Neural cell (in vitro differentiated cells): ENCODE results near the gene CDCA5. TPM values are rescaled to one million over a fixed set of nuclear protein-coding genes. Genes with fewer than 3 reads are reported as not detected.

ENCODE experiments used
- H2AFZ ChIP-seq: fragments of 200-600, 300-800 bp; sonication (generic), shearing (Covaris generic); 2 replicates; pipeline ENCODE4 v1.6.0; 2014; ENCODE audit warnings: low read depth, mild to moderate bottlenecking, antibody characterized with exemption, low read length, moderate library complexity
- H3F3A ChIP-seq: fragments of 200-600 bp; shearing (Covaris generic); 2 replicates; pipeline ENCODE4 v1.6.1; 2016; ENCODE audit warnings: mild to moderate bottlenecking, moderate library complexity, mixed read lengths, antibody characterized with exemption, low read length; ENCODE audit not compliant: insufficient read depth, poor library complexity, severe bottlenecking
- H3K27ac ChIP-seq: fragments of 200-600, 300-800 bp; sonication (generic), shearing (Covaris generic); 2 replicates; pipeline ENCODE4 v1.5.1; 2014; ENCODE audit warnings: mild to moderate bottlenecking, low read length, moderate library complexity
- H3K27me3 ChIP-seq: fragments of 300-800, 200-600 bp; sonication (generic), shearing (Covaris generic); 2 replicates; pipeline ENCODE4 v1.6.0; 2014; ENCODE audit warnings: mild to moderate bottlenecking, low read depth, low read length, moderate library complexity; ENCODE audit not compliant: insufficient read depth
- H3K36me3 ChIP-seq: fragments of 300-800, 200-600 bp; sonication (generic), shearing (Covaris generic); 2 replicates; pipeline ENCODE4 v1.5.1; 2014; ENCODE audit warnings: mild to moderate bottlenecking, antibody characterized with exemption, low read length, moderate library complexity; ENCODE audit not compliant: insufficient read depth
- H3K4me2 ChIP-seq: fragments of 300-800, 200-600 bp; sonication (generic), shearing (Covaris generic); 2 replicates; pipeline ENCODE4 v1.6.0; 2014; ENCODE audit warnings: mild to moderate bottlenecking, low read length
- H3K4me3 ChIP-seq: fragments of 300-800, 200-600 bp; sonication (generic), shearing (Covaris generic); 2 replicates; pipeline ENCODE4 v1.5.1; 2014; ENCODE audit warnings: mild to moderate bottlenecking, low read length, moderate library complexity
- H3K79me2 ChIP-seq: fragments of 200-600 bp; shearing (Covaris generic); replicated peaks from 2 replicates; pipeline ENCODE4 v1.6.0; 2014; ENCODE audit warnings: mild to moderate bottlenecking, low read length, moderate library complexity; ENCODE audit not compliant: insufficient read depth
- H3K9ac ChIP-seq: fragments of 300-800, 200-600 bp; sonication (generic), shearing (Covaris generic); 2 replicates; pipeline ENCODE4 v1.6.1; 2016; ENCODE audit warnings: mild to moderate bottlenecking, low read length, mixed read lengths
- H3K9me2 ChIP-seq: fragments of 200-600 bp; shearing (Covaris generic); 2 replicates; pipeline ENCODE4 v1.6.1; 2016; ENCODE audit warnings: mild to moderate bottlenecking, low read length, mixed read lengths; ENCODE audit not compliant: insufficient read depth
- H3K9me3 ChIP-seq: fragments of 200-600, 300-800 bp; sonication (generic), shearing (Covaris generic); 2 replicates; pipeline ENCODE4 v1.6.1; 2016; ENCODE audit warnings: mild to moderate bottlenecking, mixed run types, low read length, moderate library complexity, mixed read lengths
- H4K20me1 ChIP-seq: fragments of 200-600 bp; shearing (Covaris generic); 2 replicates; pipeline ENCODE4 v1.6.1; 2016; ENCODE audit warnings: mild to moderate bottlenecking, mixed run types; ENCODE audit not compliant: insufficient read depth
- EP300 ChIP-seq: fragments of 450-650 bp; conservative IDR thresholded peaks from 2 replicates; pipeline ENCODE4 v1.6.1; 2014; ENCODE audit warnings: antibody characterized with exemption, mild to moderate bottlenecking, moderate library complexity; ENCODE audit not compliant: poor library complexity, severe bottlenecking
- EZH2 ChIP-seq: fragments of 200-600, 300-800 bp; shearing (Covaris generic), sonication (generic); IDR thresholded peaks from 2 replicates; pipeline ENCODE4 v1.6.1; 2014; ENCODE audit warnings: antibody characterized with exemption, low read length, borderline replicate concordance, mild to moderate bottlenecking; ENCODE audit not compliant: insufficient read depth, poor library complexity, severe bottlenecking
- MXI1 ChIP-seq: fragments of 450-650 bp; conservative IDR thresholded peaks from 2 replicates; pipeline ENCODE4 v1.6.1; 2014; ENCODE audit warnings: antibody characterized with exemption, mild to moderate bottlenecking; ENCODE audit not compliant: poor library complexity, severe bottlenecking
- POLR2AphosphoS5 ChIP-seq: IDR thresholded peaks from 2 replicates; pipeline ENCODE4 v1.6.1; 2012
- RAD21 ChIP-seq: fragments of 450-650 bp; conservative IDR thresholded peaks from 2 replicates; pipeline ENCODE4 v1.6.1; 2014; ENCODE audit warnings: antibody characterized with exemption, mild to moderate bottlenecking, moderate library complexity
- SMC3 ChIP-seq: fragments of 450-650 bp; conservative IDR thresholded peaks from 2 replicates; pipeline ENCODE4 v1.6.1; 2014; ENCODE audit warnings: antibody characterized with exemption, mild to moderate bottlenecking, moderate library complexity; ENCODE audit not compliant: poor library complexity
- TAF1 ChIP-seq: IDR thresholded peaks from 2 replicates; pipeline ENCODE4 v1.6.1; 2012; ENCODE audit warnings: low read depth
- polyA plus RNA-seq: library from polyadenylated mRNA; depleted of rRNA; stranded (reverse); fragments of >200 nt; gene quantifications from 2 replicates; pipeline ENCODE4 v1.2.3, GENCODE V29; 2014
- TF ChIP-seq, protein P1 (sequence below): IDR thresholded peaks from 2 replicates; pipeline ENCODE4 v1.6.1; 2012; ENCODE audit warnings: borderline replicate concordance
- TF ChIP-seq, protein P2 (sequence below): fragments of 450-650 bp; IDR thresholded peaks from 2 replicates; pipeline ENCODE4 v1.5.1; 2014; ENCODE audit warnings: antibody characterized with exemption, mild to moderate bottlenecking, moderate library complexity; ENCODE audit not compliant: poor library complexity, severe bottlenecking

Gene CDCA5
- polyA plus RNA-seq, 1 donor from 2014 or later: 2.3 TPM

DNA sequence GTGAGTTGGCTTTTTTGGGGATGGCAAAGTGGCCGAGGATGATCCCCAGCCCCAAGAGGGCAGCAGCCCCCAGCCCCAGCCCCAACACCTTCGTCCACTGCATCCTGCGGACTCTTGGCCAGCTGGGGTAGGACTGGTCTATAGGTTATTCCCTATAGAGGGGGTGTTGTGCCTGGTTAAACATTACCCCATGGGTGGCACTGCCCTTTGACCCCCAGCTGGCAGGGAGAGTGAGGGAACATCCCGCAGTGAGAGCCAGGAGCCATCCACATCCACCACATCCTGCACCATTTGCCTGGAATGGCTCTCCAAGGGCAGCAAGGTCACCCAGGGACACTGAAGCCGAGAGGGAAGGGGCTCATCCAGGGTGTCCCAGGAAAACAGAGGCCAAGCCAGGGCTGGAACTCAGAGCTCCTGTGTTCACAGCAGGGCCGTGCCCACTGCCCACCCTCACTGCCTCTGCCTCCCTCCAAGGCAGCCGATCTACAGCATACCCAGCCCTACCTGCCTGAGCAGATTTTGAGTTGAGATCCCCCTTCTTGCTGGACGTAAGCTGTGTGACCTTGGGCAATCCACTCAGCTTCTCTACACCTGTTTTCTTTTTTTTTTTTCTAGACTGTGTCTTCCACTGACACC is 25.3 kb downstream of the CDCA5 start, which contains the start of gene NAALADL1:
Gene NAALADL1 (minus strand): TSS at position 135 of the 636 bp plus-strand sequence. CDS start 32 bp downstream, at position 103.
- no peaks in the 10 kb centered on the region for H3K9me3 ChIP-seq
- no peak within 1 kb of the TSS for H3K4me3 ChIP-seq
- no peaks in the 10 kb centered on the region for H3K36me3 ChIP-seq
- H3F3A ChIP-seq: no peaks in the 10 kb centered on the region
- no peak within 1 kb of the TSS for H3K27ac ChIP-seq
- H4K20me1 ChIP-seq: no peaks in the 10 kb centered on the region
- no peak within 1 kb of the TSS for H2AFZ ChIP-seq
- no peaks in the 10 kb centered on the region for H3K9me2 ChIP-seq
- H3K79me2 ChIP-seq: no peaks in the 10 kb centered on the region
- no peak within 1 kb of the TSS for H3K9ac ChIP-seq
- no peaks in the 10 kb centered on the region for H3K27me3 ChIP-seq
- no peak for TF ChIP-seq SMC3
- no peak for TF ChIP-seq EZH2
- TF ChIP-seq, protein P1, sequence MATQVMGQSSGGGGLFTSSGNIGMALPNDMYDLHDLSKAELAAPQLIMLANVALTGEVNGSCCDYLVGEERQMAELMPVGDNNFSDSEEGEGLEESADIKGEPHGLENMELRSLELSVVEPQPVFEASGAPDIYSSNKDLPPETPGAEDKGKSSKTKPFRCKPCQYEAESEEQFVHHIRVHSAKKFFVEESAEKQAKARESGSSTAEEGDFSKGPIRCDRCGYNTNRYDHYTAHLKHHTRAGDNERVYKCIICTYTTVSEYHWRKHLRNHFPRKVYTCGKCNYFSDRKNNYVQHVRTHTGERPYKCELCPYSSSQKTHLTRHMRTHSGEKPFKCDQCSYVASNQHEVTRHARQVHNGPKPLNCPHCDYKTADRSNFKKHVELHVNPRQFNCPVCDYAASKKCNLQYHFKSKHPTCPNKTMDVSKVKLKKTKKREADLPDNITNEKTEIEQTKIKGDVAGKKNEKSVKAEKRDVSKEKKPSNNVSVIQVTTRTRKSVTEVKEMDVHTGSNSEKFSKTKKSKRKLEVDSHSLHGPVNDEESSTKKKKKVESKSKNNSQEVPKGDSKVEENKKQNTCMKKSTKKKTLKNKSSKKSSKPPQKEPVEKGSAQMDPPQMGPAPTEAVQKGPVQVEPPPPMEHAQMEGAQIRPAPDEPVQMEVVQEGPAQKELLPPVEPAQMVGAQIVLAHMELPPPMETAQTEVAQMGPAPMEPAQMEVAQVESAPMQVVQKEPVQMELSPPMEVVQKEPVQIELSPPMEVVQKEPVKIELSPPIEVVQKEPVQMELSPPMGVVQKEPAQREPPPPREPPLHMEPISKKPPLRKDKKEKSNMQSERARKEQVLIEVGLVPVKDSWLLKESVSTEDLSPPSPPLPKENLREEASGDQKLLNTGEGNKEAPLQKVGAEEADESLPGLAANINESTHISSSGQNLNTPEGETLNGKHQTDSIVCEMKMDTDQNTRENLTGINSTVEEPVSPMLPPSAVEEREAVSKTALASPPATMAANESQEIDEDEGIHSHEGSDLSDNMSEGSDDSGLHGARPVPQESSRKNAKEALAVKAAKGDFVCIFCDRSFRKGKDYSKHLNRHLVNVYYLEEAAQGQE: no peak
- no peak for TF ChIP-seq EP300
- no peak for TF ChIP-seq TAF1
- no peak for TF ChIP-seq RAD21
- TF ChIP-seq POLR2AphosphoS5: no peak
- TF ChIP-seq, protein P2, sequence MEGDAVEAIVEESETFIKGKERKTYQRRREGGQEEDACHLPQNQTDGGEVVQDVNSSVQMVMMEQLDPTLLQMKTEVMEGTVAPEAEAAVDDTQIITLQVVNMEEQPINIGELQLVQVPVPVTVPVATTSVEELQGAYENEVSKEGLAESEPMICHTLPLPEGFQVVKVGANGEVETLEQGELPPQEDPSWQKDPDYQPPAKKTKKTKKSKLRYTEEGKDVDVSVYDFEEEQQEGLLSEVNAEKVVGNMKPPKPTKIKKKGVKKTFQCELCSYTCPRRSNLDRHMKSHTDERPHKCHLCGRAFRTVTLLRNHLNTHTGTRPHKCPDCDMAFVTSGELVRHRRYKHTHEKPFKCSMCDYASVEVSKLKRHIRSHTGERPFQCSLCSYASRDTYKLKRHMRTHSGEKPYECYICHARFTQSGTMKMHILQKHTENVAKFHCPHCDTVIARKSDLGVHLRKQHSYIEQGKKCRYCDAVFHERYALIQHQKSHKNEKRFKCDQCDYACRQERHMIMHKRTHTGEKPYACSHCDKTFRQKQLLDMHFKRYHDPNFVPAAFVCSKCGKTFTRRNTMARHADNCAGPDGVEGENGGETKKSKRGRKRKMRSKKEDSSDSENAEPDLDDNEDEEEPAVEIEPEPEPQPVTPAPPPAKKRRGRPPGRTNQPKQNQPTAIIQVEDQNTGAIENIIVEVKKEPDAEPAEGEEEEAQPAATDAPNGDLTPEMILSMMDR: no peak
- TF ChIP-seq MXI1: no peak
- H3K4me2 ChIP-seq: no peak within 1 kb of the TSS

DNA sequence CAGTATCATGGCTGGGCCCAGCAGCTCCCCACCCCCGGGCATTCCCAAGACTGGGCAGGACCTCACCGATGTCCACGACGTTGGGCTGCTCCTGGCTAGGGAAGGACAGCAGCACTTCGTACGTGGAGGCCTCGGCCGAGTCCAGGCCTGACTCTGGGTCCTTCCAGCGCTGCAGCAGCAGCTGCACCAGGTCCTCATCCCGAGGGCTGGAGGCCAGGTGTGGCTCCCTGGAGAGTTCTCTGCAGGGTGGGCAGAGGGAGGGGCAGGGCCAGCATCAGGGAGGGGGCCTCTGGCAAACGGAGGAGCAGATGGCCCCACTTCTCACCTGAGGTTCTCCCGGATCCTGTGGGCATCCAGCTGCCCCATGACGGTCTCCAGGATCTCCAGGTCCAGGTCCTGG is 25.8 kb downstream of the CDCA5 start:
- H3K9me2 ChIP-seq: no peaks in the 10 kb centered on the region
- H3K4me3 ChIP-seq: no peak overlapping the region
- H3K79me2 ChIP-seq: no peaks in the 10 kb centered on the region
- no peaks in the 10 kb centered on the region for H3K27me3 ChIP-seq
- H3F3A ChIP-seq: no peaks in the 10 kb centered on the region
- H3K9ac ChIP-seq: no peak overlapping the region
- no peaks in the 10 kb centered on the region for H3K9me3 ChIP-seq
- H3K4me2 ChIP-seq: no peak overlapping the region
- no peak overlapping the region for H2AFZ ChIP-seq
- H3K36me3 ChIP-seq: no peaks in the 10 kb centered on the region
- H4K20me1 ChIP-seq: no peaks in the 10 kb centered on the region
- TF ChIP-seq, protein P2: no peak
- TF ChIP-seq RAD21: no peak
- TF ChIP-seq POLR2AphosphoS5: no peak
- TF ChIP-seq MXI1: no peak
- TF ChIP-seq, protein P1: no peak
- no peak for TF ChIP-seq EP300
- TF ChIP-seq TAF1: no peak
- no peak for TF ChIP-seq EZH2
- H3K27ac ChIP-seq: no peak overlapping the region
